Loucy (cell line): Measurements from ENCODE around the gene TFDP1.

Experiments
- H2AFZ ChIP-seq: fragments of 200-600 bp; sonication (generic); 2 replicates; pipeline ENCODE4 v1.6.0; 2016; ENCODE audit warnings: antibody characterized with exemption, mild to moderate bottlenecking, low read length, moderate library complexity
- H3F3A ChIP-seq: fragments of 200-600 bp; 2 replicates; pipeline ENCODE4 v1.6.0; 2016; ENCODE audit warnings: antibody characterized with exemption, low read depth, mild to moderate bottlenecking
- H3K27me3 ChIP-seq: fragments of 200-600 bp; sonication (generic); 2 replicates; pipeline ENCODE4 v1.6.1; 2014; ENCODE audit warnings: low read length, mild to moderate bottlenecking; ENCODE audit not compliant: insufficient read depth, poor library complexity, severe bottlenecking
- H3K36me3 ChIP-seq: fragments of 200-600 bp; sonication (generic); 2 replicates; pipeline ENCODE4 v1.6.1; 2016; ENCODE audit warnings: low read length; ENCODE audit not compliant: insufficient read depth
- H3K4me1 ChIP-seq: fragments of 200-600 bp; sonication (generic); 2 replicates; pipeline ENCODE4 v1.5.1; 2014; ENCODE audit warnings: low read length, mild to moderate bottlenecking; ENCODE audit not compliant: insufficient read depth, poor library complexity, severe bottlenecking
- H3K4me2 ChIP-seq: fragments of 200-600 bp; sonication (generic); 2 replicates; pipeline ENCODE4 v1.6.0; 2014; ENCODE audit warnings: antibody characterized with exemption, low read length, low read depth, mild to moderate bottlenecking; ENCODE audit not compliant: poor library complexity, severe bottlenecking
- H3K4me3 ChIP-seq: fragments of 200-600 bp; sonication (generic); 2 replicates; pipeline ENCODE4 v1.5.1; 2014; ENCODE audit warnings: low read length, mild to moderate bottlenecking, mixed read lengths; ENCODE audit not compliant: poor library complexity, severe bottlenecking
- H3K79me2 ChIP-seq: fragments of 200-600 bp; sonication (generic); 2 replicates; pipeline ENCODE4 v1.6.1; 2014; ENCODE audit warnings: low read length; ENCODE audit not compliant: insufficient read depth
- H3K9ac ChIP-seq: fragments of 200-600 bp; sonication (generic); 2 replicates; pipeline ENCODE4 v1.6.0; 2014; ENCODE audit warnings: mild to moderate bottlenecking, low read depth, low read length, moderate library complexity; ENCODE audit not compliant: poor library complexity, severe bottlenecking
- H3K9me2 ChIP-seq: fragments of 200-600 bp; sonication (generic); replicated peaks from 2 replicates; pipeline ENCODE4 v1.6.1; 2016; ENCODE audit warnings: low read depth, low read length, mixed read lengths
- H3K9me3 ChIP-seq: fragments of 200-600 bp; sonication (generic); 2 replicates; pipeline ENCODE4 v1.6.1; 2014; ENCODE audit warnings: mild to moderate bottlenecking, antibody characterized with exemption, low read length, low read depth; ENCODE audit not compliant: insufficient read depth
- H4K20me1 ChIP-seq: fragments of 200-600 bp; sonication (generic); 2 replicates; pipeline ENCODE4 v1.6.0; 2014; ENCODE audit warnings: antibody characterized with exemption, low read length, mild to moderate bottlenecking; ENCODE audit not compliant: insufficient read depth, poor library complexity, severe bottlenecking
- EZH2phosphoT487 ChIP-seq: fragments of 200-600 bp; IDR thresholded peaks from 2 replicates; pipeline ENCODE4 v1.6.1; 2018; ENCODE audit warnings: antibody characterized with exemption, mild to moderate bottlenecking, moderate library complexity, borderline replicate concordance
- TF ChIP-seq, protein P1 (sequence below): fragments of 200-600 bp; sonication (generic); conservative IDR thresholded peaks from 2 replicates; pipeline ENCODE4 v1.5.1; 2014; ENCODE audit warnings: mild to moderate bottlenecking, antibody characterized with exemption, low read length

TFDP1 gene

DNA sequence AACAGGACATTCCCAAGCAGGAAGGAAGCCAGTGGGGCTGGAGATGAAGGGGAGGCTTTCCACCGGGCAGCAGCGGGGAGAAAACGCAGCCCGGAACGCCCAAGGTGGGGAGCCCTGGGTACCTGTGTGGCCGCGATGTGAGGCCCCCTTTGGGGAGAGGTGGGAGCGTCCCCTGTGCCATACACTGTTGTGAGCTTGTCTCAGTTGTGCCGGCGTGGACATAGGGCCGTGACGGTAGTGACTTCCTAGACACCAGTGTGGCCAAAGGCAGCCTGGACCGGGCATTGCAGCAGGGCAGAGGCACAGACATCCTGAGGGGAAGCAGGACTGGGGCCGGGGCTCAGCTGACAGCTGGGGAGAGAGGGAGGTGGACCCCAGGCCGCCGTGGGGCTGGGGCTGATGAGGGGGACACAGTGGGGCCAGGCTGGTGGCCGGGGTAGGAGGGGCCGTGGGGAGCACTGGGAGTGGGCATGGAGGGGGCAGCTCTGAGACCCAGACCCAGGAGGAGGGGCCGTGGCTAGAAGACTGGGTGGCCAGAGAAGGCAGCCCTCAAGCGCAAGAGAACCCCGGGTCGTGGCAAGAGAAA, 38.5 kb upstream of the TFDP1 start:
- H3K27me3 ChIP-seq: no peaks in the 10 kb centered on the region
- H3K4me2 ChIP-seq: no peak overlapping the region
- H3K79me2 ChIP-seq: no peaks in the 10 kb centered on the region
- no peaks in the 10 kb centered on the region for H4K20me1 ChIP-seq
- H3F3A ChIP-seq: no peaks in the 10 kb centered on the region
- H3K9me3 ChIP-seq: no peaks in the 10 kb centered on the region
- no peak overlapping the region for H3K4me3 ChIP-seq
- H3K9me2 ChIP-seq: no peaks in the 10 kb centered on the region
- no peak overlapping the region for H3K9ac ChIP-seq
- no peak overlapping the region for H2AFZ ChIP-seq
- TF ChIP-seq, protein P1, sequence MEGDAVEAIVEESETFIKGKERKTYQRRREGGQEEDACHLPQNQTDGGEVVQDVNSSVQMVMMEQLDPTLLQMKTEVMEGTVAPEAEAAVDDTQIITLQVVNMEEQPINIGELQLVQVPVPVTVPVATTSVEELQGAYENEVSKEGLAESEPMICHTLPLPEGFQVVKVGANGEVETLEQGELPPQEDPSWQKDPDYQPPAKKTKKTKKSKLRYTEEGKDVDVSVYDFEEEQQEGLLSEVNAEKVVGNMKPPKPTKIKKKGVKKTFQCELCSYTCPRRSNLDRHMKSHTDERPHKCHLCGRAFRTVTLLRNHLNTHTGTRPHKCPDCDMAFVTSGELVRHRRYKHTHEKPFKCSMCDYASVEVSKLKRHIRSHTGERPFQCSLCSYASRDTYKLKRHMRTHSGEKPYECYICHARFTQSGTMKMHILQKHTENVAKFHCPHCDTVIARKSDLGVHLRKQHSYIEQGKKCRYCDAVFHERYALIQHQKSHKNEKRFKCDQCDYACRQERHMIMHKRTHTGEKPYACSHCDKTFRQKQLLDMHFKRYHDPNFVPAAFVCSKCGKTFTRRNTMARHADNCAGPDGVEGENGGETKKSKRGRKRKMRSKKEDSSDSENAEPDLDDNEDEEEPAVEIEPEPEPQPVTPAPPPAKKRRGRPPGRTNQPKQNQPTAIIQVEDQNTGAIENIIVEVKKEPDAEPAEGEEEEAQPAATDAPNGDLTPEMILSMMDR: no peak
- no peak for TF ChIP-seq EZH2phosphoT487
- peaks cover 12% of the 10 kb centered on the region; the same call in 1 of the 2 replicates for H3K36me3 ChIP-seq
- no peaks in the 10 kb centered on the region for H3K4me1 ChIP-seq

DNA sequence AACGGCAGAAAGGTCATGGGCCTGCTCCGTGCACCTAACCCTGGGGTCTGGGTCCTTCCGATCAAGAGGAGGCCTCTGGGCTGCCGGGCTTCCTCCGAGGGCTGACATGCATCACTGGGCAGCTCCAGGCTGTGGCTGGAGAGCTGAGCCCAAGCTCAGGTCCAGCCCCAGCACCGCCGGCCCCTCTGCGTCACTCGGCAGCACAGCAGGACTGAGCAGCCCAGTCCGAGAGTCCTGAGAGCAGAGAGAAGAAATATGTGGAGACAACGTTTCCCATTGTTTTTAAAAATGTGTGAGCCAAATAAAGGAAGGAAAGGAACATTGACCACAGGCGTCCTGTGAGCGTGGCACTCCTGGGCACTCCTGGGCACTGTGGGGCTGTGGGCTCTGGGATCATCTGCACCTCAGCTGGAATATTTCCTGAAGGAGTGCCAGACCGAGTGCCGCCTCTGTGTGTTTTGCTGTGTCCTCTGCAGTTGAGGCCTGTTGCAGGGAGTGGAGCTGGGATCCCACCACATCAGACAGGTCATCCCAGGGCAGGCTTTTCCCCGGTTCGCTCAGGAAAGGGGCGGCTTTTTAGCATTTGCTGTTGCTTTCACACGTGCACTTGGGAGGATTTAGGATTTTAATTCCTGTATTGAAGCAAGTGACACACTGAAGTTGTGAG, 37.8 kb upstream of the TFDP1 start:
- Histone ChIP-seq H3K79me2 (no peaks in the 10 kb centered on the region), H2AFZ (no peak overlapping the region), H3K36me3 (peaks cover 19% of the 10 kb centered on the region; the same call in 1 of the 2 replicates), H3K4me1 (no peaks in the 10 kb centered on the region), H3F3A (no peaks in the 10 kb centered on the region), H4K20me1 (no peaks in the 10 kb centered on the region), H3K9ac (no peak overlapping the region), H3K4me3 (no peak overlapping the region), H3K27me3 (no peaks in the 10 kb centered on the region), H3K9me3 (no peaks in the 10 kb centered on the region), H3K9me2 (no peaks in the 10 kb centered on the region), H3K4me2 (no peak overlapping the region)
- TF ChIP-seq, protein P1: no peak
- no peak for TF ChIP-seq EZH2phosphoT487

DNA sequence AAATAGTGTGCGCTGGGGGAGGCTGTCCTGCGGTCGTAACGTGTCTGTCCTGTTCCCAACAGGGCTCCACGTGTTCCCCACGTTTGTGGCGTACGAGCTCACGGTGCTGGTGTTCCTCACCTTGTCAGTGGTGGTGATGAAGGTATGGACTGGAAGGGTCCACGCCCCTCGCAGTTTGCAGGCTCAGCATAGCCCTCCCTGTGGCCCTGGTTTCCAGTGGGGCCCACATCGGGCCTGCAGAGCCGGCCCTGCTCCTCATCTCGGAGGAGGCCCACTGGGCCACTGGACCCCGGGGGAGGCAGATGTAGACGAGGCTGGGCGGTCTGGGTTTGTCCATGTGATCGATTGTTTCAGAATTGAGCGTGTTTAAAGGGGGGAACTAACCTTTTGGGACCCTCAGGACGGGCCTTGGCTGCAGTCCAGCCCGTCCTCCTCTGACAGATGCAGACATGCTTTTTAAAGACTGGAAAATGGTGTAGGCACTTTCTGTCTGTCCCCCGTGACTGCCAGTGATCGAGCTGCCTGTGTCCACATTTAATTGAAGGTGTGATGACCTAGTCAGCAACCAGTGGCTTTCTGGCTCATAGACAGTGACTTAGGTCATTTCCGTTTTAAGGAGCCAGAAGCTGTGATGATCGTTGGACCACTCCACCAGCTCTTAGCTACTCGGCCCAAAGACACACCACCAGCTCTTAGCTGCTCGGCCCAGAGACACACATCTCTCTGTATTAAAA, 37.1 kb upstream of the TFDP1 start:
- H3K9me2 ChIP-seq: no peaks in the 10 kb centered on the region
- TF ChIP-seq, protein P1: no peak
- no peak for TF ChIP-seq EZH2phosphoT487
- no peaks in the 10 kb centered on the region for H3K4me1 ChIP-seq
- no peaks in the 10 kb centered on the region for H3K27me3 ChIP-seq
- no peak overlapping the region for H3K4me2 ChIP-seq
- no peak overlapping the region for H2AFZ ChIP-seq
- no peak overlapping the region for H3K9ac ChIP-seq
- H3F3A ChIP-seq: no peaks in the 10 kb centered on the region
- H3K9me3 ChIP-seq: no peaks in the 10 kb centered on the region
- peaks cover 26% of the 10 kb centered on the region; the same call in 1 of the 2 replicates for H3K36me3 ChIP-seq
- no peaks in the 10 kb centered on the region for H3K79me2 ChIP-seq
- H3K4me3 ChIP-seq: no peak overlapping the region
- no peaks in the 10 kb centered on the region for H4K20me1 ChIP-seq
